ENCODE results near the gene HOXB8.

- TF ChIP-seq POLR2A (IDR thresholded peaks at IDR 0.05) = no peak
- TF ChIP-seq CTCF (IDR thresholded peaks at IDR 0.05) = no peak
- no peak for TF ChIP-seq EP300 (IDR thresholded peaks at IDR 0.05)
Observed at GRCh38 chr17:48615047-48615962, at the start of gene HOXB8.

All from upper lobe of left lung (tissue), 4 donors.